Adrenal gland (tissue), 12 donors: ENCODE data around the gene GRAMD2A. TPM values are rescaled to one million over a fixed set of nuclear protein-coding genes. Genes with fewer than 3 reads are reported as not detected.

Source experiments
- DNase-seq, 7 donors: peaks; one replicate each; pipeline ENCODE4 v3.0.0-alpha.2; 2019 to 2020
- H3K27ac ChIP-seq, 5 donors: fragments of 200-600 bp; sonication (generic) in 4 of 5; 1 replicate in 3 of 5; 2 replicates in 2 of 5; pipeline versions ENCODE4 v1.5.1 to v1.8.0; 2016 to 2020; ENCODE audit warnings: mild to moderate bottlenecking in 1 of 5
- H3K27me3 ChIP-seq: fragments of 200-600 bp; 2 replicates; pipeline ENCODE4 v1.8.0; 2021
- H3K36me3 ChIP-seq, 2 donors: fragments of 200-600 bp; replicated peaks in 1 of 2; 1 replicate in 1 of 2; 2 replicates in 1 of 2; pipeline versions ENCODE4 v1.5.1 to v1.8.0; 2018 to 2022
- H3K4me1 ChIP-seq, 2 donors: fragments of 200-600 bp; replicated peaks in 1 of 2; 1 replicate in 1 of 2; 2 replicates in 1 of 2; pipeline versions ENCODE4 v1.5.1 to v1.8.0; 2018 to 2021
- H3K4me3 ChIP-seq, 4 donors: fragments of 200-600 bp; sonication (generic) in 3 of 4; one replicate each; pipeline ENCODE4 v1.5.1; 2016 to 2018
- H3K9me3 ChIP-seq, 3 donors: fragments of 200-600 bp; sonication (generic) in 1 of 3; replicated peaks in 1 of 3; 1 replicate in 2 of 3; 2 replicates in 1 of 3; pipeline versions ENCODE4 v1.5.1 to v1.8.0; 2016 to 2021
- POLR2A ChIP-seq, 2 donors: fragments of 450-650 bp; IDR thresholded peaks; one replicate each; pipeline ENCODE4 v1.6.1; 2017; ENCODE audit warnings: antibody characterized with exemption in 2 of 2, mild to moderate bottlenecking in 2 of 2, moderate library complexity in 1 of 2
- WGBS, 4 donors: extraction: QIAGEN DNeasy Blood & Tissue Kit in 2 of 4; methylation state at CpG; one replicate each; pipeline versions ENCODE4 v1.1.5 to v1.1.7; 2013 to 2017; 5-methylcytosine and 5-hydroxymethylcytosine counted together
- intact Hi-C, 2 donors: fragments of 100-400 bp; cut with DNase I; formaldehyde crosslinking; loops; one replicate each; pipeline versions ENCODE4 v1.14.1 to v1.15.0; 2022 to 2023
- polyA plus RNA-seq, 3 donors: library from polyadenylated mRNA; stranded (reverse); fragments of 200-250 nt in 2 of 3; fragments of 350-450 nt in 1 of 3; fragmentation: Illumina TruSeq in 1 of 3; extraction: RNeasy Lipid Tissue Mini Kit (QIAGEN cat#74804) in 1 of 3; gene quantifications; one replicate each; pipeline ENCODE4 v1.2.3, GENCODE V29; 2013 to 2014
- total RNA-seq, 9 donors: library from RNA; depleted of rRNA in 4 of 9; stranded (reverse); fragments of >200 nt in 4 of 9; fragments of 120-200 nt in 1 of 9; fragmentation: NEBNext Ultra II Directional in 1 of 9; extraction: Animal tissue kit (Norgen Biotek cat#: 25700) in 1 of 9; gene quantifications; one replicate each; pipeline versions ENCODE4 v1.1.0 to v1.2.4, GENCODE V29; 2013 to 2023
- TF ChIP-seq, protein P1 (sequence below), 6 experiments: fragments of 450-650 bp in 4 of 6; fragments of 200-600 bp in 2 of 6; sonication (generic) in 1 of 6; IDR thresholded peaks; 1 replicate in 5 of 6; 2 replicates in 1 of 6; pipeline versions ENCODE4 v1.5.1 to v1.8.0; 2016 to 2021; ENCODE audit warnings: antibody characterized with exemption in 6 of 6, mild to moderate bottlenecking in 2 of 6, moderate library complexity in 1 of 6
- donor health status: healthy with polysubstance abuse.
- donor health status: Bipolar disorder and iron deficiency.
- donor health status: DM: yes; HTN: yes; CAD: no.
- donor health status: DM: no; HTN: no; CAD: no.
- donor health status: DM: no; HTN: no; CAD: no.
- donor health status: DM: yes; HTN: yes; CAD: no.

GRAMD2A gene
- total and polyA plus RNA-seq, 12 donors: 0.07 to 0.64 (median 0.35) TPM; not detected in 4

DNA sequence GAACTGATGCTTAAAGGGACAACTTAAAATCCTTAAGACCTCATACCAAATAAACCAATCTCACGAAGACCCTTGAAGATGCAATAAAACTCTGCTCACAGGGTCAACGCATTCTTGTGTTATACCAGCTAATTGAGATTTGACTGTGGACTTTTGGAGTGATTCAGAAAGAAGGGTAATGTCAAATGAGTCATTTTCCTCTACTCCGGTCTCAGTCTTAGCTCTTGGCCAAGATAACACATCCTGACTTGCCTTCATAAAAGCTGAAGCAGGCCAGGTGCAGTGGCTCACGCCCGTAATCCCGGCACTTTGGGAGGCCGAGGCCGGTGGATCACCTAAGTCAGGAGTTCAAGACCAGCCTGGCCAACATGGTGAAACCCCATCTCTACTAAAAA is 29.6 kb upstream of the GRAMD2A start:
- intact Hi-C loops: no loop called here
- Histone ChIP-seq H3K9me3 (no peaks in the 10 kb centered on the region), H3K4me1 (peaks cover 44 to 59% of the 10 kb centered on the region in 2 donors), H3K27me3 (no peaks in the 10 kb centered on the region), H3K4me3 (peak overlapping the region in 1 of 4 donors; percentile 1), H3K36me3 (no peaks in the 10 kb centered on the region), H3K27ac (peak overlapping the region; percentile 58 to 99 (median 92))
- peak in 1 of 2 donors; percentile 48 for TF ChIP-seq POLR2A (IDR thresholded peaks at IDR 0.05)
- TF ChIP-seq, protein P1, sequence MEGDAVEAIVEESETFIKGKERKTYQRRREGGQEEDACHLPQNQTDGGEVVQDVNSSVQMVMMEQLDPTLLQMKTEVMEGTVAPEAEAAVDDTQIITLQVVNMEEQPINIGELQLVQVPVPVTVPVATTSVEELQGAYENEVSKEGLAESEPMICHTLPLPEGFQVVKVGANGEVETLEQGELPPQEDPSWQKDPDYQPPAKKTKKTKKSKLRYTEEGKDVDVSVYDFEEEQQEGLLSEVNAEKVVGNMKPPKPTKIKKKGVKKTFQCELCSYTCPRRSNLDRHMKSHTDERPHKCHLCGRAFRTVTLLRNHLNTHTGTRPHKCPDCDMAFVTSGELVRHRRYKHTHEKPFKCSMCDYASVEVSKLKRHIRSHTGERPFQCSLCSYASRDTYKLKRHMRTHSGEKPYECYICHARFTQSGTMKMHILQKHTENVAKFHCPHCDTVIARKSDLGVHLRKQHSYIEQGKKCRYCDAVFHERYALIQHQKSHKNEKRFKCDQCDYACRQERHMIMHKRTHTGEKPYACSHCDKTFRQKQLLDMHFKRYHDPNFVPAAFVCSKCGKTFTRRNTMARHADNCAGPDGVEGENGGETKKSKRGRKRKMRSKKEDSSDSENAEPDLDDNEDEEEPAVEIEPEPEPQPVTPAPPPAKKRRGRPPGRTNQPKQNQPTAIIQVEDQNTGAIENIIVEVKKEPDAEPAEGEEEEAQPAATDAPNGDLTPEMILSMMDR (IDR thresholded peaks at IDR 0.05): no peak
- DNase-seq: peak in 6 of 7 donors; percentile 55 to 72 (median 62)
- WGBS, 4 donors: 24 to 54% (median 30%) methylated on average over 6 to 8 of the region's 8 CpGs

DNA sequence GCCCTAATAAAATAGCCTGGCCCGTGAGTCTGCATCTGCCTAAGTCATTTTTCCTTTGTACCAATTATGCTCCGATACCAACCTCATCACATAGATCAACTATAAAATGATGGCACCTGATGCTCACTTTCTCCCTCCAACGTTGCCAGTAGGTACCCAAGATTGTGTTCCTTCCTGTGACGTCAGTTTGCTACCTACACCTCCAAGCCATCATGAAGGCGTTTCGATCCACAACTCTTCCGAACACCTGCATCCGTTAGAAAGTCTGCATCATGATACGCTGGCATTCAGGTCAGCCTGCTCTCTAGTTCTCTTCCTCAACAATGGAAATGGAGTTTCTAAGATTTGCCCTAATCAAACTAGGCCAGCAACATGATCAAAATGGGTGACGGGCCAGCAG is 25.7 kb upstream of the GRAMD2A start:
- TF ChIP-seq, protein P1 (IDR thresholded peaks at IDR 0.05): no peak
- TF ChIP-seq POLR2A (IDR thresholded peaks at IDR 0.05): no peak
- WGBS, 4 donors: 87 to 90% (median 88%) methylated on average over 10 of the region's 10 CpGs

GRCh38 chr15:72222393-72222792 is 24.8 kb upstream of the GRAMD2A start:
- no peaks in the 10 kb centered on the region for H3K9me3 ChIP-seq
- 36 to 59% (median 40%) methylated on average over 4 of the region's 4 CpGs for WGBS, 4 donors
- peak overlapping the region in 4 of 5 donors; percentile 22 to 84 (median 56) for H3K27ac ChIP-seq
- peak; percentile 85 to 96 (median 95) for DNase-seq
- no peaks in the 10 kb centered on the region for H3K27me3 ChIP-seq
- no peak overlapping the region for H3K4me3 ChIP-seq
- H3K36me3 ChIP-seq: peaks cover 0 to 25% of the 10 kb centered on the region in 2 donors
- intact Hi-C loops: no loop called here
- TF ChIP-seq, protein P1 (IDR thresholded peaks at IDR 0.05): peak in 3 of 6 experiments; percentile 34 to 37 (median 34)
- peak; percentile 20 to 80 for TF ChIP-seq POLR2A (IDR thresholded peaks at IDR 0.05)
- H3K4me1 ChIP-seq: peaks cover 30 to 61% of the 10 kb centered on the region in 2 donors

More for the DNA sequence above, 25.7 kb upstream of the GRAMD2A start:
- intact Hi-C loops: no loop called here
- Histone ChIP-seq H3K4me3 (no peak overlapping the region), H3K36me3 (peaks cover 0 to 16% of the 10 kb centered on the region in 2 donors), H3K27ac (peak overlapping the region in 3 of 5 donors; percentile 49 to 84 (median 54)), H3K4me1 (peaks cover 37 to 70% of the 10 kb centered on the region in 2 donors), H3K9me3 (no peaks in the 10 kb centered on the region), H3K27me3 (no peaks in the 10 kb centered on the region)
- no peak for DNase-seq

GRCh38 chr15:72220687-72221086 is 23.1 kb upstream of the GRAMD2A start:
- H3K27me3 ChIP-seq: no peaks in the 10 kb centered on the region
- peak overlapping the region in 1 of 5 donors; percentile 84 for H3K27ac ChIP-seq
- intact Hi-C loops: no loop called here
- peaks cover 17 to 44% of the 10 kb centered on the region in 2 donors for H3K4me1 ChIP-seq
- WGBS, 4 donors: 58 to 86% (median 75%) methylated on average over 1 of the region's 1 CpG
- no peak for TF ChIP-seq POLR2A (IDR thresholded peaks at IDR 0.05)
- TF ChIP-seq, protein P1 (IDR thresholded peaks at IDR 0.05): no peak
- no peak overlapping the region for H3K4me3 ChIP-seq
- H3K9me3 ChIP-seq: no peaks in the 10 kb centered on the region
- DNase-seq: no peak
- peaks cover 0 to 42% of the 10 kb centered on the region in 2 donors for H3K36me3 ChIP-seq
